NCI-H1048 (cell line): ENCODE measurements around the gene DENND1B.
"Not testable (repeated sequence)": the region's sequence is repeated elsewhere in the genome, so short reads cannot be mapped to it uniquely, and the experiment has no call there.

Experiments
- DNase-seq: peaks from one replicate; lab custom pipeline; 2025; lab: John Stamatoyannopoulos, UW

The DENND1B gene

DNA sequence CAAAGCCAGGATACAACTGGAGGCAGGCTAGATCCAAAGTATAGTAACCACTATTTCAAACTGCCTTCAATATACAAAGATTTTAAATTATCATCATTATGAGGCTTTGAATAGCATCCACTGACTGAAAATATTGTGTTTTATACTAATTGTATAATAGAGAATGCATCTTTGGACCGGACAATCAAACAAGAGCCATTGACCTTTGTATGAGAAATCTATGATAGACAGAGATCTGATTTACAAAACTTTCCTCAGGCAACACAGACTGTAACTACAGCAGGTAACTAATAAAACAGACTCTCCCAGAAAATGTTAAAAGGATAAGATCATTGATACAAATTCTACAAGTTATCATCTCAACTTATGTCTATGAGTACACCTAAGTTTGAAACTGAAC is 152.9 kb downstream of the DENND1B start:
- DNase-seq, result no peak

DNA sequence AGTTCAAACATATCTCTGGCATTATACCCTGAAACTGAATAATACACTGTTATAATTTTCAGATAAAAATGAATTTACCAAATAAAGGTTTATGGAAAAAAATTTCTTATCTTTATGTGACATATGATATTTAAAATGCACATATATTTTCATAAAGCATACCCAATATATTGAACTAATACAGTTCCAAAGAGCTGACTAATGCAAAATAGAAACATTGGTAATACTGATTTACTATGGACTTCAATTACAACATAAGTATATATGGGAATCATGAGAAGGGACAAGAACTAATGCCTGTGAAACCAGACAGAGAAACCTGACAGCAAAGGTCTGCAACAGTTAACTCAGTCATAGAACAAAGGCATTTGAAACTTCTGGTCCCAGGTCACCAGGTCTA is 153.5 kb downstream of the DENND1B start:
- no peak for DNase-seq

DNA sequence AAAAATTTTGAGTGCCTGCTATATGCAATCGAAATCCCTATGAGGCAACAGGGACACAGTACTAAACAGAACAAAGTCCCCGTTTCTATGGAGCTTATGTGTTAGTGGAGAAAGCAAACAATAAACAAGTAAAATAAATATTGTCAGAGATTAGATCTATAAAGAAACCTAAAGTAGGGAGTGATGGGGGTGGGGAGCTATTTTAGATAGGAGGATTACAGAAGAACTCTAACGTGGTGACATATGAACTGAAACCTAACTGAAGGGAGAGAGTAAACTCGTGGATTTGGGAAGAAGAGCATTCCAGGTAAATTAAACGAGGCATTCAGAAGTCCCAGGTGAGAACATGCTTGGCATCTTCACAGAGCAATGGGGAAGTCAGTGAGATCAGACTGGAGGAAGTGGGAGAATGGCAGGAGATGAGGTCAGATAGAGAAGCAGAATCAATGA is 154.5 kb downstream of the DENND1B start:
- DNase-seq, result no peak

DNA sequence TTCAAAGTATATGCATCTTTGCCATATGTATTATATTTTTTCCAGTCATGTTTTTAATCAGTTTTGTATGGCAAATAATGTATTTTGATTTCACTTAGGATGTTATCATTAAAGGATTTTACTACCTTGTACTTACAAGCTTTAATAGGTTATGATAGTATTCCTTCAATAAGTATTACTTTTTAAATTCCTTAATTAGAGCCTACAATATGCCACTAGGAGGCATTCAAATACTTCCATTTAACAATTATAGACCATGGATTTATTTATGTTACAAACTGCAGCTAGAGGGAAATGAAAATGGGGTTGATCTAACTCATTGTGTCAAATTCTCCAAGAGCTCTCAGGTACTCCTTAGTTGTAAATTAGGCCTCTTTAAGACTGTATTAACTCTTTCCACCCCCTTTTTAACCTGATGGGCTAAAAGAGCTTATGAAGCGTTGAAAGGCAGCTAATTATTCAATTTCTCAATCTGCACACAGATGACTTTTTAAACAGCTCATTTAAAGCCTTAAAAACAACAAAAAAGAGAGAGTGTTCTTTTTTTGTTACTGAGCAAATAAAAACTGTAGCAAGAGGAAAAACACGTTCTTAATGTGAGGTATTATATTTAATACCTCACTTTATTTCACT is 156.2 kb downstream of the DENND1B start:
- DNase-seq, result no peak

DNA sequence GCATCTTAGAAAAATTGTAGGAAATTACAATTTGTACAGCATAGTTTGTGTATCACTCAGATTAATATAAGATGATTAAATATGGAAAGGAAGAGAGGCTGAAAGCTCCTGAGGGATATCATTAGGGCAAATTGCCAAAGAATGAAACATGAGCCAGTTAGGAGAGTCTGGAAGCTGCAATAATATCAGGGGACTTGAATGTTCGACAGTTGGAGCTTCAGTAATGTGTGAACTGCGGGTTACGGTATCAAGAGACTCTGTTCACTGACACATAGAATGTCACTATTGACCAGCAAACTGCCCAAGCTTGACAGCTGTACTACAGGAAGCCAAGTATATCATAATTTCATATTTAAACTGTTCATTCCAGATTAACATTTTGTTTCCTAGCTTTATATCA is 157.2 kb downstream of the DENND1B start:
- DNase-seq, result no peak

DNA sequence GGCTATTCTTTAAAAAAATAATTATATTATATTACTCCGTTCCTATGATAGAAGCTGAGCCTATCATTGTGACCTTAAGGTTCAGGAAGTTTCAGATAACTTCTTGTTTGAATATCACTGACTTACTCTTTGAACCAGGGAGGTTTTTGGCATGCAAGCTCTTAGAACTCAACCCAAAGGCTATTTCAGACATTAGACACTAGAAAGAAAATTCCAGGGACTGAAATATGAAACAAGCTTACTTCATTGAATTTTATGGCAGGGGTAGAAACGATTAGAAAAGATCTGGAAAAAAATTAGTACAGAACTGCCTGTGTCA is 159.6 kb downstream of the DENND1B start:
- no peak for DNase-seq

DNA sequence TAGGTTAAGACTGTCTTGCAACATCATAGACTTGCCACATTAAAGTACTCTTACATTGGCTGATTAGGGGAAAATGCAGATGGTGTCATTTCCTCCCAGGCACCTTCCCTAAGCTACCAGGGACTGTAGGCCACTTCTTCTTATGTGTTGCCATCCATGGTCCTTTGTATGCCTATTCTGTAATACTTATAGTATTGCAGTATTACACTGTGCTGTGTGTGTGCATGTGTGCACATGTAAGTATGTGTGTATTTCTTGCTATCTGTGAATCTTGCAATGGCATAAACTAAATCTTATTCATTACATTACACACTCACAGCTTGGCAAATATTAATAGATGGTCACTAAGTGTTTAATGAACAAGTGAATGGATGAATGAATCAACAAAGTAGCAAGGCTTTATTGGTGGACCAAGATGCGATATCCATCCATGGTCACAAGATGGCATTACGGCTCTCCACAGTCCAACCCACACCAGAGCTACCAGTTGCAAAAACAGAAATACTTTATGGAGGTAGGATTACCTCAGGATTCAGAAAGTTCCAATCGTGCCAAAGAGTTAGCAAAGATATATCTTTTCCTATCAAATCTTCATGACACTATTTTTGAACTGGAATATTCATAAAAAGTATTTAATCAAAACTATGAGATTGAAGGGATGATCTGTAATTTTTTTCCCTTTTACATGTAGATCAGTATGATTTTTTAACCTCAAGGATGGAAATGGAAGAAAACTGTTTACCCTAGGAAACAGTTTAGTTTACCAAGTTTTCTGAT is 160.2 kb downstream of the DENND1B start:
- DNase-seq, result peak; percentile 29

DNA sequence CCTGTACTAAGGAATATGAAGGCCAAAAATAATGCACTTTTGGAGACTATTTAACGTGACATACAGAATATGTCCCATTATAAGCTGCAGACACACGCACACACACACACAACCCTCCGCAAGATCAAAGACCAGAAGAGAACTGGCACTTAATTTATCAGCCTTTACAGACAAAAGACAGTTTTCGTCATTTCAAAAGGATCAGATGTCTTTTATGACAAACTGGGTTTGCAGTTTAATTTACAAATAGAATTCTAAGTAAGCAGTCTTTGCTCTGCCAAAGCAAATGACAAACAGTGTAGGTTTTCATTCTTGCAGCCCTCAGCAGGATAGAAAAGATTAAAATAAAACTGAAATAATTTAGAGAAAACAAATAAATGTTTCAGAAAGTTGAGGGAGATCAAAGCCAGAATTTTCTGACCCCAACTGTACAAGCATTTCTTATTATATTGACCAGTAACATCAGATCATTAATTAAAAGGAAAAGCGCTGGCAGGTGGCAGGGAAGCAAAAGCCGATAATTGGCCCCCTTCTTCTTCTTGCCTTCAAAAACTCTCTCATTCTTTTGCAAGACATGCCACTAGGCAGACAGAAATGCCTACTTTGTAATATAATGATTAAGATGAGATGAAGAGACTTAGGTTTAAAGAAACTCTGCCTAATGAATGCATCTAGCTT is 169.0 kb downstream of the DENND1B start:
- no peak for DNase-seq

DNA sequence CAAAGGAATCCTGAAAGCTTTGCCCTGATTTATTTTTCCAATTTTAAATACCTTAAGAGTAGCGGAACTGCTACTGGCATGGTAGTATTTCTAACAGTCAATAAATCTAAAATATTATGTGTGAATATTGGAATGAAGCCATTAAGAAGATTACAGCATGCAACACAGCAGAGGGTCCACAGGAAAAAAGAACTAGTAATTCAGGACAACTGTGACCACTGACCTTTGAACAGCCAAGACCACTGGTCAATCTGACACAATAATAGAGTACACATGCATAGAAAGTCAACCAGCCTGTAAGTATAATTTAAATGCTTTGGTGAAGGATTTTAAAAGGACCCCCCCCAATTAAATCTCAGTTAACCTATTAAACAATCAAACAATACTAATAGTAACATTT is 171.0 kb downstream of the DENND1B start:
- no peak for DNase-seq

DNA sequence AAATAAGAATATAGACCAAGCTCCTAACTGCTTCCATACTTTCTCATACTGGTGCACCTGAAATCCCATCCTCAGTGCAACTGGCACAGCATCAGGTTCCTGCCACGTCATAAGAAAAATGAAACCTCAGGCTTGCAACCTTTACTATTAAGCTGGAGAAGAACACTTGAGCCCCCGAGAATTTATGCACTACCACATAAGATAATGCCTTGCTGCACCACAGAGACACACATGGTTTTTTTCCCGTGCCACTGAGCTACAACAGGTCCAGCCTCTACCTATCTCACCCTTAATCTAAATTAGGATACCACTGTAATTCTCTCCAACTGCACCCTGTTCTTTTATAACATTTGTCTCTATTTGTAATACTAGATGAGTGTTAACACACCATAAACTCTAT is 174.5 kb downstream of the DENND1B start:
- DNase-seq, result no peak

DNA sequence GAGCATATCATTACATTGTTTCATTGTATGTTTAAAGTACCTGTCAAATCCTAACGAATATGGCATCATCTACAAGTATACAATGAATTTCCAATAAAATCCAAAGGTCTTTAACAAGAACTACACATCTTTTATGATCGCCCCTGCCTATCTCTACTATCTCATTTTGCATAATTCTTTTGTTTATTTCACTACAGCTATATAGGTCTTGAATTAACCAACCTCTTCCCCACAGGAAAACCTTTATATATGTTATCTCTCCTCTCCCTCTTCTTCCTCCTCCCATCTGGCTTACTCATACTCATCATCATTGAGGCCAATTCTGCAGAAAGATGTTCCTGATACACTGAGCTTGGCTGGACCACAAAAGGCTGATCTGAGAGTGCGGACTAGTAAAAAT is 175.5 kb downstream of the DENND1B start:
- no peak for DNase-seq

DNA sequence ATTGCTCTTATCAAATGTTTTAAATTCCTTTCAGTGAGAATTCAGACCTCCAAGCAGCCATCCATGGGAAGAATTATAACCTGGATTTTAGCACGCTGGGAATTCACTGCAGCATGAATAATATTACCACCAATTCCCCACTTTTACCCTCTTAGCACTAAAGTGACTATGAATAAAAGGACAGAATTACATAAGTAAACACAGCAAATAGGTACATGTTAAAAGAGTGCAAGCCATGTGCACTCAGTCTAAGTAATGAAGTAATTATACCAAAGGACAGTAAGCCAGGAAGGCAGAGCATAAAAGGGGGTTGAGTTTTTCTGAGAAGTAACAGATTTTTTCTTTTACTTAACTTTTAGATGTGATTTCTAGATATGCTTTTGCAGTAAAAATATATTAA is 176.3 kb downstream of the DENND1B start:
- no peak for DNase-seq

DNA sequence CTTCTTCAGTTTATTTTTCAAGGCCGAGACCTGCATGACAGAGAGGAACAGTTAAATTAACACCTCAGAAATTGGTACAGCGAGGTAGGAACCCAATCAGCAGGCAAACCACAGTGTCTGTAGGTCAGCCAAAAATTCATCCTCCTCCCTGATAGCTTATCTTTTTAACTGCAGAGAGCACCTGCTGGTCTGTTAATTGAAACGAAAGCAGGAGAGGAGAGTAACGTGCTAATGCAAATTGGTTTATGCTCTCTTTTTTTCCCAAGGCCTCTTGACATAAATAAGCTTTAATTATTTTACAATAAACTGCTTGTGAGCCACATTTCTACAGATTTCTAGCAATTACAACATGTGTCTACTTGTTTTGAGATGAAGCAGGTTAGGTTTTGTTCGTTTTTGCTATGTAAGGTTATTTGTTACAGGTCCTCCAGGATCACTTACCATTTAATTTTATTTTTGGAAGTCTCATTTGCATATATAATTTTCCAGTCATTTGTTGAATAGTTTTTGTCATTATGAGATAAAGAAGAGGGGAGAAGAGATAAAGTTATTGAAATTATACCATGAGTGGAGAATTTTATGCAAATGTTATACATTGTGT is 179.9 kb downstream of the DENND1B start:
- DNase-seq, result no peak

DNA sequence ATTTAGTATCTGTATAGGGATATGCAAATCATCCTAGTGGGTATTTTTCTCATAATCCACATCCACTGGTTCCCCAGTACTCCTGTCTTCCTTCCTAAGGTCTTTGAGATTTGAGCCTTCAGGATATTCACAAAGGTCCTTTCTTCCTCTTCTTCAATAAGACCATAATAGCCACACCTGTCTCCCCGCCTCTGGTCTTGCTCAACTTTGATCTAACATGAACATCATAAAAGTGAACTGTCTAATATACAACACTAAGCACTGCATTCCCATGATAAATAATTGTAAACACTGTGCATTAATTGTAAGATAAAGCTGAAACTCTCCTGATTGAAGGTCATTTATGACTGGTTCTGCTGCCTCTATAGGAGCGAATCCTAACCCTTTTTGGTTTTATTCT is 184.6 kb downstream of the DENND1B start:
- DNase-seq, result no peak

DNA sequence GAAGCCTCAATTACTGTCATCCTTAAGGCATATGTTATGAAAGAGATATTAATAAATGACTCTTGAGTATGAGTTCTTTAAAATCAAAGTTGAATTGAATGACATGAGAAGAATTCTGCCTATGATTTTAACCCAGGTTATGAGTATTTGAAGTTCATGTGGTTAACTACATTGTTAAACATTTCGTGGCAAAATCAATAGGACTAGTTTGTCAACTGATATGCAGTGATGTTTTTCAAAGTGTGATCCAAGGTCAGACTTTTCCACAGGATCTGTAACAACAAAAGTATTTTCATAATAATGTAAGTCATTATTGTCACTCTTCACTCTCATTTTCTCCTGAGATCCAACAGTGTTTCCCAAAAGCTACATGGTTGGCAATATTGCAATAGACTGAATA is 189.5 kb downstream of the DENND1B start:
- DNase-seq, result no peak

DNA sequence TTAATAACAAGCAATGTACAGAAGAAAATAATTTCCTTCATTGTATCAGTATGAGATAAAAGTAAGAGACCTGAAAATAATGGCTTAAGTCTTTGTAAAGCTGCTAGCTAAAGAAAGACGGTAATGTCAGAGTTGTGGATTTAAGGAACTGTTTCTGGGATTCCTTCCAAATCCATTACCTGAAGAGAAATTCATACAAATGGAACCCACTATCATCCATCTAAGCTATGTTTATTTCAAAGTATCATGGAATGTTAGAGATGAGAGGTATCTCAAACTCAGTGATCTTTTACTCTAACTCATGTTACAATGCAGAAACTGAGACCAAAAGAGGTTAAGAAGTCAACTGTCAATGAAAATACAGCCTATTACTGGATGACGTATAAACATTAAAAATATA is 197.7 kb downstream of the DENND1B start:
- DNase-seq, result no peak

DNA sequence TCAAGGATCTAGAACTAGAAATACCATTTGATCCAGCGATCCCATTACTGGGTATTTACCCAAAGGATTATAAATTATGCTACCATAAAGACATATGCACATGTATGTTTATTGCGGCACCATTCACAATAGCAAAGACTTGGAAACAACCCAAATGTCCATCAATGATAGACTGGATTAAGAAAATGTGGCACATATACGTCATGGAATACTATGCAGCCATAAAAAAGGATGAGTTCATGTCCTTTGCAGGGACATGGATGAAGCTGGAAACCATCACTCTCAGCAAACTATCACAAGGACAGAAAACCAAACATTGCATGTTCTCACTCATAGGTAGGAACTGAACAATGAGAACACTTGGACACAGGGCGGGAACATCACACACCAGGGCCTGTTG is 199.7 kb downstream of the DENND1B start:
- DNase-seq, result not testable (repeated sequence)

DNA sequence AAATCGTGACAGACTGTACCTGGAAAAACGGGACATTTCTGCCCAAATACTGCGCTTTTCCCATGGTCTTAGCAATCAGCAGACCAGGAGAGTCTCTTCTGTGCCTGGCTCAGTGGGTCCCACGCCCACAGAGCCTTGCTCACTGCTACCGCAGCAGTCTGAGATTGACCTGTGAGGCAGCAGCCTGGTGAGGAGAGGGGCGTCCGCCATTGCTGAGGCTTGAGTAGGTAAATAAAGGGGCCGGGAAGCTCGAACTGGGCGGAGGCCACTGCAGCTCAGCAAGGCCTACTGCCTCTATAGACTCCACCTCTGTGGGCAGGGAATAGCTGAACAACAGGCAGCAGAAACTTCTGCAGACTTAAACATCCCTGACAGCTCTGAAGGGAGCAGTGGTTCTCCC is 203.1 kb downstream of the DENND1B start:
- no peak for DNase-seq

DNA sequence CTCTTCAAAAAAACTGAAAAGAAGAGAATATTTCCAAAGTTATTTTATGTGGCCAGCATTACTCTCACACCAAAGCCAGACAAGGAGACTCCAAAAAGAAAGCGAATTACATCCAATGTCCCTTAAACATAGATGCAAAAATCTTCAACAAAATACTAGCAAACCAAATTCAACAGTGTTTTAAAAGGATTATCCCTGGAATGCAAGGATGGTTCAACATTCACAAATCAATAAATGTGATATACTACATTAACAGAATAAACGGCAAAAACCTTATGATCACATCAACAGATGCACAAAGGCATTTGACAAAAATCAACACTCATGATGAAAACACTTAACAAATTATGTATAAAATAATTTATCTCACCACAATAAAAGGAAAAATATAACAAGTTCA is 207.8 kb downstream of the DENND1B start:
- no peak for DNase-seq

DNA sequence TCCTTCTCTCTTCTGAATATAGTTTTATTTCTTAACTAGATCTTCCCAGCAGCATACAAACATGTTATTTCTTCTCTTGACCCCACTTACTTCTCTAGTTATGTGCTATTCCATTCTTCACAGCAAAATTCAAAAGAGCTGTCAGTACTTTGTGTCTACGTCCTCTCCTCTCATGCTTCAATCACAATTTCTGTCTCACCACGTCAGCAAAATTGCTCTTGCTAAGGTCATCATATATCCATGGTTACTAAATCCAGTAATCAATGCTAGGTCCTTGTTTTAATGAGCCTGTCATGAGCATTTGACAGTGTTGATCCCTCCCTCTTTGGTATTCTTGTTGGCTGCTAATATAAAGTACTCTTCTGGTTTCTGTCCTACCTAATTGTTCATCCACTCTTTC is 214.2 kb downstream of the DENND1B start:
- no peak for DNase-seq

DNA sequence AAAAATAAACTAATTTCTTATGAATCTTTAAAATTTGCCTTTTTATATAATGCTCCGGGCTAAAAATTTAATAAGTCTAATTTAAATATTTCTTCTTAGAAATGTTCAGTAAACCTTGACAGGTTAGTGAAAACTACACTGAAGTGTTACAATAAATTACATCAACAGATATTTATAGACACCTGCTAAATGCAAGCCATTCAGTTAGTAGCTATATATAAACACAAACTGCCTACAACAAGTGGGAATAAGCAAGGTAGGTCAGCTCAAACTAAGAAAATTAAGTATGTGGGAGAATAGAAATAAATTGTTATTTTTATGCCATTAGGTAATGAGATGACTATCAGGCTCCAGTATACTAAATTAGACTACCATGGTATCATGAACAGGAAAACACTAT is 215.6 kb downstream of the DENND1B start:
- DNase-seq, result no peak

DNA sequence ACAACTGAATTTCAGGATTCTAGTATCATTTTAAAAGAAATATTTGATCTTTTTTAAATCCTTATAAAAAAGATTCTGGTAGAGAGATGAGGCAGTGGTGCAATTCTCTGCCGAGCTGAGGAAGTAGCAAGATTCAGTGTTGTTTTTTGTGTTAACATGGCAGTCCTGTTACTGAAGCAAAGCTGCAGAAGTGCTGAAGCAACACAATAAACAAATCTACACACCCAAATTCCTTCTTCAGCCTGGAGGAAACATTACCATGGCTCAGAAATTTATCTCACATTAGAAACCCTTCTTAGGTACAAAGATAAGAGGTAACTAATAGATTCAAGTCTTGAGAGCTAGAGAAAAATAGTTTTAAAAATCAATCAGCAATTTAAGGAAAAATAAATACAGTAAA is 216.0 kb downstream of the DENND1B start:
- DNase-seq, result no peak

DNA sequence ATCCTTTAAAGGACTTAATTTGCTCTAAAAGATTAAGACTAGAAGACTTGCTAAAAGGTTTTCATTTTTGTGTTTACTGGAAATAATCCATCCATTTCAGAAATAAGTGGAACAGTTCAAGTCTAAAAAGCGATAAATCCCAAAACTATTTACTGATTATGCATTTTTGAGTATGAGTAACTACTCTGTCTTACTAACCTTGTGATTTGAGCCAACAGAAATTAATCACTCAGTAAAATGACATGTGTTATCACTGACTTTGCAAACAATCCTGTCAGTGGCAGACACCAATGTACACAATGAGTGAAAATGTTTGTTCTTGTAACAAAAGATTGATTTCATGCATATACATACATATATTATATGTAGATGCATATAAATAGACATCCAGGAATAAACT is 218.0 kb downstream of the DENND1B start:
- no peak for DNase-seq
